HUES6 (cell line): ENCODE measurements around the gene PNRC2.
A peak's percentile ranks its signal among the peaks of the same experiment; 100 is the strongest.
"Not testable (repeated sequence)": the region's sequence is repeated elsewhere in the genome, so short reads cannot be mapped to it uniquely, and the experiment has no call there.

Experiments used
- H3K27ac ChIP-seq: 2 replicates; pipeline ENCODE4 v1.7.0; 2013; ENCODE audit warnings: low read depth, mild to moderate bottlenecking, low read length, inconsistent platforms
- H3K27me3 ChIP-seq: 2 replicates; pipeline ENCODE4 v1.6.1; 2013; ENCODE audit warnings: low read length; ENCODE audit not compliant: control insufficient read depth, insufficient read depth
- H3K36me3 ChIP-seq: 2 replicates; pipeline ENCODE4 v1.6.1; 2013; ENCODE audit warnings: low read length; ENCODE audit not compliant: control insufficient read depth, insufficient read depth
- H3K4me1 ChIP-seq: 2 replicates; pipeline ENCODE4 v1.6.1; 2013; ENCODE audit warnings: low read length; ENCODE audit not compliant: control insufficient read depth, insufficient read depth
- H3K4me3 ChIP-seq: 2 replicates; pipeline ENCODE4 v1.5.1; 2013; ENCODE audit warnings: low read depth, low read length
- H3K9ac ChIP-seq: one replicate; pipeline ENCODE4 v1.6.1; 2013; ENCODE audit warnings: mild to moderate bottlenecking, low read length
- H3K9me3 ChIP-seq: 2 replicates; pipeline ENCODE4 v1.6.1; 2013; ENCODE audit warnings: low read depth, low read length; ENCODE audit not compliant: control insufficient read depth, insufficient read depth

PNRC2 gene

GRCh38 chr1:23995431-23995837, 35.8 kb downstream of the PNRC2 start:
- Histone ChIP-seq H3K9ac (no peak overlapping the region), H3K4me3 (no peak overlapping the region), H3K4me1 (no peaks in the 10 kb centered on the region), H3K27me3 (no peaks in the 10 kb centered on the region), H3K9me3 (peaks cover 3% of the 10 kb centered on the region; the same call in 1 of the 2 replicates), H3K27ac (no peak overlapping the region), H3K36me3 (no peaks in the 10 kb centered on the region)

GRCh38 chr1:23996700-23997229, 37.1 kb downstream of the PNRC2 start:
- no peak overlapping the region for H3K9ac ChIP-seq
- H3K4me3 ChIP-seq = no peak overlapping the region
- no peaks in the 10 kb centered on the region for H3K36me3 ChIP-seq
- H3K9me3 ChIP-seq = peaks cover 3% of the 10 kb centered on the region; the same call in 1 of the 2 replicates
- H3K27me3 ChIP-seq = no peaks in the 10 kb centered on the region
- no peaks in the 10 kb centered on the region for H3K4me1 ChIP-seq
- H3K27ac ChIP-seq = no peak overlapping the region

GRCh38 chr1:23997812-23998211, 38.2 kb downstream of the PNRC2 start:
- Histone ChIP-seq H3K4me1 (peaks cover 6% of the 10 kb centered on the region), H3K36me3 (no peaks in the 10 kb centered on the region), H3K4me3 (no peak overlapping the region), H3K9me3 (peaks cover 3% of the 10 kb centered on the region; the same call in 1 of the 2 replicates), H3K9ac (no peak overlapping the region), H3K27ac (no peak overlapping the region), H3K27me3 (no peaks in the 10 kb centered on the region)

- Histone ChIP-seq H3K9me3 (peaks cover 3% of the 10 kb centered on the region; the same call in 1 of the 2 replicates), H3K9ac (no peak overlapping the region), H3K27ac (no peak overlapping the region), H3K4me1 (peaks cover 20% of the 10 kb centered on the region), H3K4me3 (no peak overlapping the region), H3K27me3 (no peaks in the 10 kb centered on the region), H3K36me3 (no peaks in the 10 kb centered on the region)
Observed at GRCh38 chr1:23999156-23999671, 39.6 kb downstream of the PNRC2 start.

- peaks cover 21% of the 10 kb centered on the region for H3K4me1 ChIP-seq
- H3K27me3 ChIP-seq = no peaks in the 10 kb centered on the region
- H3K36me3 ChIP-seq = no peaks in the 10 kb centered on the region
- H3K27ac ChIP-seq = peak overlapping the region; percentile 54; the same call in 1 of the 2 replicates
- H3K4me3 ChIP-seq = peak overlapping the region; percentile 22; the same call in 1 of the 2 replicates
- no peaks in the 10 kb centered on the region for H3K9me3 ChIP-seq
- H3K9ac ChIP-seq = no peak overlapping the region
Observed at GRCh38 chr1:24002695-24003094, 43.1 kb downstream of the PNRC2 start.

- Histone ChIP-seq H3K9ac (peak overlapping the region; percentile 11), H3K27me3 (no peaks in the 10 kb centered on the region), H3K27ac (peak overlapping the region; percentile 54), H3K4me3 (no peak overlapping the region), H3K4me1 (peaks cover 21% of the 10 kb centered on the region), H3K9me3 (no peaks in the 10 kb centered on the region), H3K36me3 (no peaks in the 10 kb centered on the region)
Observed at GRCh38 chr1:24003331-24003972, 43.8 kb downstream of the PNRC2 start.

- Histone ChIP-seq H3K4me3 (no peak overlapping the region), H3K27me3 (no peaks in the 10 kb centered on the region), H3K36me3 (no peaks in the 10 kb centered on the region), H3K4me1 (peaks cover 21% of the 10 kb centered on the region), H3K9me3 (no peaks in the 10 kb centered on the region), H3K9ac (no peak overlapping the region), H3K27ac (peak overlapping the region; percentile 54; the same call in 1 of the 2 replicates)
Observed at GRCh38 chr1:24004132-24004531, 44.5 kb downstream of the PNRC2 start.

- Histone ChIP-seq H3K36me3 (no peaks in the 10 kb centered on the region), H3K27me3 (no peaks in the 10 kb centered on the region), H3K4me3 (no peak overlapping the region), H3K27ac (no peak overlapping the region), H3K4me1 (peaks cover 30% of the 10 kb centered on the region), H3K9me3 (no peaks in the 10 kb centered on the region), H3K9ac (no peak overlapping the region)
Observed at GRCh38 chr1:24005163-24005562, 45.5 kb downstream of the PNRC2 start.

- Histone ChIP-seq H3K9ac (no peak overlapping the region), H3K4me3 (no peak overlapping the region), H3K4me1 (peaks cover 32% of the 10 kb centered on the region), H3K27me3 (no peaks in the 10 kb centered on the region), H3K36me3 (no peaks in the 10 kb centered on the region), H3K27ac (no peak overlapping the region), H3K9me3 (no peaks in the 10 kb centered on the region)
Observed at GRCh38 chr1:24007079-24007478, 47.5 kb downstream of the PNRC2 start.

GRCh38 chr1:24008574-24009184, 49.1 kb downstream of the PNRC2 start:
- not testable (repeated sequence) for H3K27me3 ChIP-seq, H3K36me3 ChIP-seq, H3K9me3 ChIP-seq, H3K9ac ChIP-seq, H3K4me3 ChIP-seq, H3K27ac ChIP-seq
- peaks cover 18% of the 10 kb centered on the region for H3K4me1 ChIP-seq

- H3K4me1 ChIP-seq = peaks cover 11% of the 10 kb centered on the region
- no peaks in the 10 kb centered on the region for H3K9me3 ChIP-seq
- H3K27me3 ChIP-seq = no peaks in the 10 kb centered on the region
- H3K27ac ChIP-seq = no peak overlapping the region
- H3K9ac ChIP-seq = no peak overlapping the region
- H3K4me3 ChIP-seq = no peak overlapping the region
- H3K36me3 ChIP-seq = no peaks in the 10 kb centered on the region
Observed at GRCh38 chr1:24009406-24009805, 49.8 kb downstream of the PNRC2 start.
